Measurements from ENCODE around the gene GPRC5B. TPM values are rescaled to one million over a fixed set of nuclear protein-coding genes. Genes with fewer than 3 reads are reported as not detected.

The GPRC5B gene
- total RNA-seq, 1 experiment from 2014 or later = 137 TPM

DNA sequence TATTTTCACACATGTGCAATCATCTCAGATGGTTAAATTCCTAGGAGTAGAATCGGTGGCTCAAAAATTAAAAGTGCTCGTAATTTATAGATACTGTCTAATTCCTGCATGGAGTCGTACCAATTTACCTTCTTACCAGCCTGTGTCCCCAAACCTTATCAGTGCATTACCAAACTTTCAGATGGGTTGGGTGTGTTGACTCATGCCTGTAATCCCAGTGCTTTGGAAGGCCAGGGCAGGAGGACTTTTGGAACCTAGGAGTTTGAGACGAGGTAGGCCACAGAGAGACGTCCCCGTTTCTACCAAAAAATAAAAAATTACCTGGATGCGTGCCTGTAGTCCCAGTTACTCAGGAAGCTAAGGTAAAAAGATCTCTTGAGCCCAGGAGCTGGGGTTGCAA lies 34.5 kb upstream of the GPRC5B start:
- Mint-ChIP-seq H3K27ac (no peak overlapping the region), H3K9me3 (no peaks in the 10 kb centered on the region), H3K27me3 (ENCODE audit: low read depth) (no peaks in the 10 kb centered on the region; the same call in 1 of the 2 replicates), H3K4me1 (peaks cover 6 to 8% of the 10 kb centered on the region in 2 experiments), H3K36me3 (ENCODE audit: insufficient read depth in 1 of 3, low read depth in 3 of 3) (no peaks in the 10 kb centered on the region), H3K4me3 (no peak overlapping the region)
- no peak overlapping the region for H4K8ac ChIP-seq (replicated peaks; ENCODE audit: insufficient read length, low read depth, low read length)
- no peak overlapping the region for H2AK5ac ChIP-seq (ENCODE audit: insufficient read length, low read length)
- H3K56ac ChIP-seq (ENCODE audit: insufficient read length, low read depth, low read length) = no peak overlapping the region
- no peaks in the 10 kb centered on the region for H3K79me2 ChIP-seq (ENCODE audit: insufficient read depth, low read length)
- TF ChIP-seq, protein P1, sequence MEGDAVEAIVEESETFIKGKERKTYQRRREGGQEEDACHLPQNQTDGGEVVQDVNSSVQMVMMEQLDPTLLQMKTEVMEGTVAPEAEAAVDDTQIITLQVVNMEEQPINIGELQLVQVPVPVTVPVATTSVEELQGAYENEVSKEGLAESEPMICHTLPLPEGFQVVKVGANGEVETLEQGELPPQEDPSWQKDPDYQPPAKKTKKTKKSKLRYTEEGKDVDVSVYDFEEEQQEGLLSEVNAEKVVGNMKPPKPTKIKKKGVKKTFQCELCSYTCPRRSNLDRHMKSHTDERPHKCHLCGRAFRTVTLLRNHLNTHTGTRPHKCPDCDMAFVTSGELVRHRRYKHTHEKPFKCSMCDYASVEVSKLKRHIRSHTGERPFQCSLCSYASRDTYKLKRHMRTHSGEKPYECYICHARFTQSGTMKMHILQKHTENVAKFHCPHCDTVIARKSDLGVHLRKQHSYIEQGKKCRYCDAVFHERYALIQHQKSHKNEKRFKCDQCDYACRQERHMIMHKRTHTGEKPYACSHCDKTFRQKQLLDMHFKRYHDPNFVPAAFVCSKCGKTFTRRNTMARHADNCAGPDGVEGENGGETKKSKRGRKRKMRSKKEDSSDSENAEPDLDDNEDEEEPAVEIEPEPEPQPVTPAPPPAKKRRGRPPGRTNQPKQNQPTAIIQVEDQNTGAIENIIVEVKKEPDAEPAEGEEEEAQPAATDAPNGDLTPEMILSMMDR (conservative IDR thresholded peaks at IDR 0.05) = no peak
- no peak overlapping the region for H4K91ac ChIP-seq (ENCODE audit: insufficient read length, low read depth, low read length)
- no peak overlapping the region for H2AFZ ChIP-seq (ENCODE audit: low read length)
- H2BK12ac ChIP-seq (ENCODE audit: insufficient read length, low read depth, low read length) = no peak overlapping the region
- no peaks in the 10 kb centered on the region for H3K23me2 ChIP-seq (ENCODE audit: insufficient read length, low read depth, low read length, poor library complexity, severe bottlenecking)
- H4K20me1 ChIP-seq (ENCODE audit: control insufficient read depth, insufficient read depth, insufficient read length) = no peaks in the 10 kb centered on the region
- no peaks in the 10 kb centered on the region for H3K79me1 ChIP-seq (ENCODE audit: insufficient read depth, low read depth, low read length, poor library complexity, severe bottlenecking)
- no peak overlapping the region for H3K14ac ChIP-seq (ENCODE audit: insufficient read depth, low read length)
- no peak overlapping the region for H2BK20ac ChIP-seq (ENCODE audit: low read depth, low read length, poor library complexity, severe bottlenecking)
- no peaks in the 10 kb centered on the region for H3K4me1 ChIP-seq (ENCODE audit: insufficient read depth, low read length)
- H3K4ac ChIP-seq (ENCODE audit: low read depth, low read length) = no peak overlapping the region
- H3K9me3 ChIP-seq (ENCODE audit: control insufficient read depth, low read depth, low read length) = no peaks in the 10 kb centered on the region
- H3K9ac ChIP-seq (ENCODE audit: extremely low read depth, insufficient read length, low read length) = no peak overlapping the region
- no peak overlapping the region for H3K4me2 ChIP-seq (ENCODE audit: insufficient read depth, insufficient read length, low read length)
- H3T11ph ChIP-seq (ENCODE audit: low read length) = no peak overlapping the region
- no CpG with 5 or more reads among the region's 7 CpGs for WGBS (ENCODE audit: extremely low coverage, insufficient read length, low lambda C conversion rate)
- no peak overlapping the region for H3K27ac ChIP-seq (ENCODE audit: insufficient read length, low read depth, low read length)
- H3K18ac ChIP-seq (ENCODE audit: insufficient read length, low read depth, low read length) = no peak overlapping the region
- H3K27me3 ChIP-seq (ENCODE audit: insufficient read depth, low read length) = no peaks in the 10 kb centered on the region; the same call in 1 of the 2 replicates
- no peak overlapping the region for H2BK120ac ChIP-seq (ENCODE audit: low read depth, low read length, poor library complexity, severe bottlenecking)
- DNase-seq = peak; percentile 3
- no peak overlapping the region for H2BK15ac ChIP-seq (ENCODE audit: low read depth, low read length)
- H3K23ac ChIP-seq (ENCODE audit: insufficient read length, low read depth, low read length) = no peak overlapping the region
- no peak overlapping the region for H2BK5ac ChIP-seq (ENCODE audit: insufficient read length, low read length)
- no peak overlapping the region for H4K5ac ChIP-seq (ENCODE audit: insufficient read length, low read depth, low read length)

All from H9 (cell line).